NCI-H524 (cell line): ENCODE measurements around the gene TBC1D23.
"Not testable (repeated sequence)": the region's sequence is repeated elsewhere in the genome, so short reads cannot be mapped to it uniquely, and the experiment has no call there.

ENCODE experiments used
- DNase-seq, 2 experiments: peaks; one replicate each; lab custom pipeline; 2025; lab: John Stamatoyannopoulos, UW

Gene TBC1D23

DNA sequence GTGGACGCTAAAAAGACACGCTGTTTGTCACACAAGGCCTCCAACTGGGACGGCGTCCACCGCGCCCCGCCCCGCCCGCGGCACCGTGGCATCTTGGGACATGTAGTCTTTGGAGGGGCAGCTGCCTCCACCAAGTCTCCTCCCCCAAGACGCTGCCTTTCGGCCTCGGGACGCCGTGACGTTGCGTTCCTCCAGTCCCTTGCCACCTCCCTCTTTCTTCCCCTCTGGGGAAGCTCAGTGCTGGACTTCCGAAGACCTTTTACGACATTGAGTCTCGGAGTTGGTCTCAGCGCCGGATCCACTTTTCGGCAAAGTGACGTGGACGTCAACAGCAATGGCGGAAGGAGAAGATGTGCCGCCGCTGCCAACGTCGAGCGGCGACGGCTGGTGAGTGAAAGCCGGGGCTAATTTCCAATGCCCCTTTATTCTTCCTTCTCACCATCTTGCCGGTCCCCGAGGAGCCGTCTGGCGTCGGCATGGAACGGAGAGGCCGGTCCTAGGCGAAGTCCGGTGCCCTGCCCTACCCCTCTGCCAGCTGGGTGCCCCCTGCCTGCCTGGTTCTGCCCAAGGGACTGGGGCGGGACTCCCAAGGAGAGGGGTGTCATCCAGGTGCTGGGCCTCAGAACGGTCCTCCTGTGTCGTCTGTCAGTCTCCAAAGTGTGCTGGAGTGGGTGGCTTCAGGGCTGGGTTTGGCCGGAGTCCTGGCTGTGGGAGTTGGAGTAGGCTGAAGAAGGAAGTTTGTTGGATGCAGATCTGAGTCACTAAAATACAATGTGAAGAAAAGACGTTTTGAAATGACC, at the start of gene TBC1D23:
Gene TBC1D23 (plus strand): TSS at position 308 of the 800 bp plus-strand sequence. CDS start 27 bp downstream, at position 335.
- peak; percentile 100 for DNase-seq

GRCh38 chr3:100213891-100214573, 46.8 kb upstream of the TBC1D23 start:
- no peak for DNase-seq

- DNase-seq: no peak
Measured at GRCh38 chr3:100214574-100214964, 46.2 kb upstream of the TBC1D23 start.

- DNase-seq: no peak
Measured at GRCh38 chr3:100216713-100217112, 44.1 kb upstream of the TBC1D23 start.

DNA sequence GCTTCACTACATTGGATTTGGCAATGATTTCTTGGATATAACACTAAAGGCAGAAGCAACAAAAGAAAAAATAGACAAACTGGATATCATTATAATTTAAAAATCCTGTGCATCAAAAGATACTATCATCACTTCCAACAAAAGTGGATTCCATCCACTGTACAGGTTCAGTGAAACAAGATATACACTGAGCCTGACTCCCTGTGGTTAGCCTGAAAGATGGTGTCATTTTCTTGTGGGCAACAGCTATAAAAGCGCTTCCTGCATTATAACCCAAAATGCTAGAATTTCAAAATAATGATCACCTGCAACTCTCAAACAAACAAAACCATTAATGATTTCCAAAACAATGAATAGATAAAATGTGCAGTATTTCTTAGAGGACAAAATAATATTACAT, 39.6 kb upstream of the TBC1D23 start:
- DNase-seq: no peak

- no peak for DNase-seq
Measured at GRCh38 chr3:100225193-100225592, 35.6 kb upstream of the TBC1D23 start.

- no peak for DNase-seq
Measured at GRCh38 chr3:100225883-100226282, 34.9 kb upstream of the TBC1D23 start.

DNA sequence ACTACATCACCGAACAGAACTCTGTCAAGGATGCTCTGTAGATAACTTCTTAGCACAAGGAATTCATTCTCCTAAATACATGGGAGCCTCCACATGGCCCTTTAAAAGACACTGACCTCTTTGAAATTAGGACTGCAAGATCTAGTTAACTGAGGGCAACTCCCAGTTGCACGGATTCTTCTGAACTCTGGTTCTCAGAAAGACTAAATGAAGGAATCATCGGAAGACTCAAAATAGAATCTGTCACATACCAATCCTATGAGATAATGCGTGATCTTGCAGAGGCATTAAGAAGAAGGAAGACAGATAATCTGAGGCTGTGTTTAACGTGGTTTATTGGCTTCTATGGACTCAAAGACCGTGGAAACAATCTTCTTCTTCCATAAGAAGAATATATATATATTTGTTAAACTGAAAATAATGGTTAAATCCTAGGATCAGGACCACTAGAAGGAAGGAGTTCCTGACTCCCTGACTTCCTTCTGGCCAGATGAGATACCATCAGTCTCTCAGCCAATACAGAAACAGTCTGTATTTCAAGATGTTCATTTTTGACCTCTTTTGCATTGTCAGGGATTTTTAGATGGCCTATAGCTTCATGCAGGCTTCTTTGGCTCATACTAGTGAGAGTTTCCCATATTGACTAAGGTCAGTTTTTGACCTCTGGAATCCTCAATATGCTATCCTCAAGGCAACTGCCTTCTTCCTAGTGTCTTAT, 33.9 kb upstream of the TBC1D23 start:
- DNase-seq: no peak

DNA sequence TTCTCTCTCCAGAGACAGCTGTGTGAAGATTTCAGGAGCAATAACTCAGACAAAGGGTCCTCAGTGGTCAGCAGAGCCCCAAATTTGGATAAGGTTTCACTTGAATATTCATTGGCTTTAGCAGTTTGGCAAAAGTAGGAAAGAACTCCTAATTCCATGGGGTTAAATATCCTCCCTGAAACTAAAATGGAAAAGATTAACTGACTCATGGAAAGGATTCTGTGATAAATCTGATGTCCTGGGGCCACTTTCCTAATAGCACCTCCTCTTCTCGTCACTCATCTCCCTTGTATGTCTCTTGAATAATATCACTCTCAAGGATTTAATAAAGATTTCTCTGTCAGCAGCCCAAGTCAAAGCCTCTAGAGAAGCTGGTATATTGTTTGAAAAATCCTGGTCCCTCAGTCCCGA, 33.3 kb upstream of the TBC1D23 start:
- DNase-seq: no peak

GRCh38 chr3:100228247-100228646, 32.5 kb upstream of the TBC1D23 start:
- DNase-seq: no peak

GRCh38 chr3:100229188-100229587, 31.6 kb upstream of the TBC1D23 start:
- DNase-seq: not testable (repeated sequence)

- DNase-seq: no peak
Measured at GRCh38 chr3:100230710-100231109, 30.1 kb upstream of the TBC1D23 start.

DNA sequence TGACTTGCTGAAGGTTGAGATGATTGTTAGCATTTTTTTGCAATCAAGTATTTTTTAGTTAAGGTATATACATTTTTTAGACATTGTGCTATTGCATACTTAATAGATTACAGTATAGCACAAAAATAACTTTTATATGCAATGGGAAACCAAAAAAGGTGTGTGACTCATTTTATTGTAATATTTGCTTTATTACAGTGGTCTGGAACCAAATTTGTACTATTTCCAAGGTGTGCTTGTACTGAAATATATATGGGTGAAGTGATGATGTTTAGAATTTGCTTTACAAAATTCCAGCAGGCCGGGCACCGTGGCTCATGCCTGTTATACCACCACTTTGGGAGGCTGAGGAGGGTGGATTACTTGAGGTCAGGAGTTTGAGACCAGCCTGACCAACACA, 29.1 kb upstream of the TBC1D23 start:
- DNase-seq: no peak

DNA sequence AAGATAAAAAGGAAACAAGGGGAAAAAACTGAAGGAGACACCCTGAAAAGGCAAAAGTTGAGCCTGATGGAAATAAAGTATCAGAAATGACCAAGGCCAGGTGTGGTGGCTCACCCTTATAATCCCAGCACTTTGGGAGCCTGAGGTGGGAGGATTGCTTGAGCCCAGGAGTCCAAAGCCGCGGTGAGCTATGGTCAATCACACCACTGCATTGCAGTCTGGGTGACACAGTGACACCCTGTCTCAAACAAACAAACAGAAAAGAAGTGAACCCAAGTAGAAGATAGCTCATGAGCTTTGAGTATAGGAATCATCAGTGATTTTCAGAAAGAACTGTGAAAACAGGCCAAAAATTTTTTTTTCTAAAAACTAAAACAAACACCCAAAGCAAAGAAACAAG, 26.4 kb upstream of the TBC1D23 start:
- DNase-seq: no peak

GRCh38 chr3:100238599-100238998, 22.2 kb upstream of the TBC1D23 start:
- DNase-seq: no peak

DNA sequence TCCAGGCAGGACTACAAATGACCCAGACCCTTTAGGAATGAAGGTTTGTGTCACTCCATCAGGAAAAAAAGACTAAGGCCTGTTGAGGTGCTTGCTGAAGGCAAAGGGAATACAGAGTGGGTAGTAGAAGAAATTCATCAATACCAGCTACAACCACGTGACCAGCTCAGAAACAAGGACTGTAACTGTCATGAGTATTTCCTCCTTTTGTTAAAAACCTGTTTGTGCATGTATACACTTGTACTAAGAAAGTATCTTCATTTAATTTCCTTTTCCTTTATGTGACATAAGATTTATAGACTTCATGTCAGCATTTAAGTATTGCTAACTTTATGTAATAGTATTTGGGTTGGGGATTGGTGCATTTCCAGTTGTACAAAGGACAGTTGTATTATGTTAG, 18.3 kb upstream of the TBC1D23 start:
- not testable (repeated sequence) for DNase-seq

DNA sequence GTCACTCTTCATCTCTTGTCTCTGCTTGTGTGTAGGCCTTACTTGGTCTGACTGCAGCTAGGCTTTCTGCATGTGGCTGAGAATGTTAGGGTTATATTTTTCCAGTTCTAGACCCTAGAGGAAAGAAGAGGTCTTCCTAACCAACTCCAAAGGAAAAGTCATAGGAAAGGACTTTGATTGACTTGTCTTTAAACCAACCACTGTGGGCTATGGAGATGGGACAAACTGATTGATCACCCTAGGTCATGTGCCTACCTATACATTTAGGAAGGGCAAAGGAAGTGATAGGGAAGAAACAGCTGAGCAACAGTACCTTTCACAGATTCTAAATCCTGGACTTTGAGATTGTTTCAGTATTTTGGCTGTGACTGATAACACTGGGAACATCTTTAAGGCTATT, 16.5 kb upstream of the TBC1D23 start:
- DNase-seq: no peak

DNA sequence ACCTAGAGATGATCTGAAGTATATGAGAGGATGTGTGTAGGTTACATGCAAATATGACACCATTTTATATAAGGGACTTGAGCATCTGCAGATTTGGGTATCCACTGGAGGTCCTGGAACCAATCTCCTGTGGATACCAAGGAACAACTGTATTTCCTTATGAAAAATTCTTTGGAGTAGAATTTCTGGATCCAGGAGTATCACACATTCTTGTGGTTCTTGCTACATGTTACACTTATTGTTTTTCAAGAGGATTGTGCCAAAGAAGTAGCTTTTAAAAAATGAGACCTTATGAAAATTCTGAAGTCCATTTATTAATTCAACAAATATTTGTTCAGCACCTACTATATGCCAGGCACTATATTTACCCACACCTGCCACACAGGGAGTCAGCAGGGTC, 15.7 kb upstream of the TBC1D23 start:
- no peak for DNase-seq

- no peak for DNase-seq
Measured at GRCh38 chr3:100245927-100246326, 14.9 kb upstream of the TBC1D23 start.

GRCh38 chr3:100246999-100247398, 13.8 kb upstream of the TBC1D23 start:
- DNase-seq: no peak

DNA sequence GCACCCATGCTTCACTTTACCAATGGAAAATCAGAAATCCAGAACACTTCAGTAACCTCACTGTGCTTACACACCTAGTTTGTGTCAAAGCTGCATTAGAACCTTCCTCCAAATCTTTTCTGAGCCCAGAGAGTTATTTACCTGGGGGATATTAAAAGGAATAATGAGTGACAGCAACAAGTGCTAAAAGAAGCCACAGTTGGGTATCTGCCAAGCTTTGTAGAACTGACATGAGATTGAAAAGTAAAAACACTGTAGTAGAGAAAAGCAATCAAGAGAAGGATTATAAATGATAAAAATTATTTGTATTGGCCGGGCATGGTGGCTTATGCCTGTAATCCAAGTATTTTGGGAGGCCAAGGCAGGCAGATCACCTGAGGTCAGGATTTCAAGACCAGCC, 8.8 kb upstream of the TBC1D23 start:
- DNase-seq: no peak

- peak; percentile 76 to 84 for DNase-seq
Measured at GRCh38 chr3:100254168-100254777, 6.5 kb upstream of the TBC1D23 start.
